Astrocyte of the cerebellum (primary cell): ENCODE data around the gene ANKIB1.
"Not testable (repeated sequence)": the region's sequence is repeated elsewhere in the genome, so short reads cannot be mapped to it uniquely, and the experiment has no call there.

Experiments
- DNase-seq: peaks from one replicate; pipeline ENCODE4 v3.0.0-alpha.2; 2011; ENCODE audit warnings: low read depth
- H3K4me3 ChIP-seq: 2 replicates; pipeline ENCODE4 v1.5.1; 2011; ENCODE audit warnings: mild to moderate bottlenecking, low read depth, low read length, moderate library complexity
- in situ Hi-C: cut with HindIII; loops from 2 replicates; pipeline ENCODE4 v1.10.0; 2017; ENCODE audit warnings: low sequenced_read_pairs
- TF ChIP-seq, protein P1 (sequence below): IDR thresholded peaks from 2 replicates; pipeline ENCODE4 v1.5.1; 2012; ENCODE audit warnings: low read length, low read depth, moderate library complexity, mild to moderate bottlenecking; ENCODE audit errors: missing control alignments

Gene ANKIB1

DNA sequence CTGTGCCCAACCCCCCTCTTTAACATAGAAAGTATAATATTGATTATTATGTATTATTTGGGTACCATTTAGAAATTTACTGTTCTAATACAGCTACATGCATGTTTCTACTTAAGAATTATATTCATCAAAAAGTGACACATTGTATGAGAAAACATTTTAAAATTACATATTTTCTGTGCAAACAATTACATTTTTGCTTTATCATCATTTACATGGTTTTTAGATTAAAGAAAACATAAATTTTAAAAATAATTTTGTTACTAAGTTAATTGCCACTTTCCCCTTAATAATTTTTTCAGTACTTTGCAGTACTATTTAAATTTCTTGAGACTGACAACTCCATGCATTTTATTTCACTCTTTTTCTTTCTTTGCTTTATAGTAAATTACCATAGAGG is 106.2 kb downstream of the ANKIB1 start:
- DNase-seq, result no peak
- TF ChIP-seq, protein P1, sequence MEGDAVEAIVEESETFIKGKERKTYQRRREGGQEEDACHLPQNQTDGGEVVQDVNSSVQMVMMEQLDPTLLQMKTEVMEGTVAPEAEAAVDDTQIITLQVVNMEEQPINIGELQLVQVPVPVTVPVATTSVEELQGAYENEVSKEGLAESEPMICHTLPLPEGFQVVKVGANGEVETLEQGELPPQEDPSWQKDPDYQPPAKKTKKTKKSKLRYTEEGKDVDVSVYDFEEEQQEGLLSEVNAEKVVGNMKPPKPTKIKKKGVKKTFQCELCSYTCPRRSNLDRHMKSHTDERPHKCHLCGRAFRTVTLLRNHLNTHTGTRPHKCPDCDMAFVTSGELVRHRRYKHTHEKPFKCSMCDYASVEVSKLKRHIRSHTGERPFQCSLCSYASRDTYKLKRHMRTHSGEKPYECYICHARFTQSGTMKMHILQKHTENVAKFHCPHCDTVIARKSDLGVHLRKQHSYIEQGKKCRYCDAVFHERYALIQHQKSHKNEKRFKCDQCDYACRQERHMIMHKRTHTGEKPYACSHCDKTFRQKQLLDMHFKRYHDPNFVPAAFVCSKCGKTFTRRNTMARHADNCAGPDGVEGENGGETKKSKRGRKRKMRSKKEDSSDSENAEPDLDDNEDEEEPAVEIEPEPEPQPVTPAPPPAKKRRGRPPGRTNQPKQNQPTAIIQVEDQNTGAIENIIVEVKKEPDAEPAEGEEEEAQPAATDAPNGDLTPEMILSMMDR, result no peak
- no peak overlapping the region for H3K4me3 ChIP-seq
- in situ Hi-C loops, result no loop called here

DNA sequence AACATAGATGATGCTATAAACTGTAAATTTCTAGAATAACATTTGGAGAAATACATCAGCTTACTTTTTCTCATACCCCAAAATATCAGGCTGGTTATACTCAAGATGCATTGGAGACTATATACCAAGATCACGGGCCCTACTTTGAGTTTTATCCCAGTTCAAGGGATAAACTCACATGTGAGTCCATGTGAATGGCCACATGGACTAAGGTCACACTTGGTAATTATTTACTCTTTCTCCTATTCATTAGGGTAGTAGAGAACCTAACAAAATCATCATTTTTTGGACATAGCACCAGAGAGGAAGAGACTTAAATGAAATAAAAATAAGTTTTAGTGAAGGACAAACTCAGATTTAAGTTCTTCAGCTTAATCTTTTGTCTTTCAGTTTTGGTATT is 108.4 kb downstream of the ANKIB1 start:
- DNase-seq, result no peak
- TF ChIP-seq, protein P1, result no peak
- no peak overlapping the region for H3K4me3 ChIP-seq
- in situ Hi-C loops, result no loop called here

DNA sequence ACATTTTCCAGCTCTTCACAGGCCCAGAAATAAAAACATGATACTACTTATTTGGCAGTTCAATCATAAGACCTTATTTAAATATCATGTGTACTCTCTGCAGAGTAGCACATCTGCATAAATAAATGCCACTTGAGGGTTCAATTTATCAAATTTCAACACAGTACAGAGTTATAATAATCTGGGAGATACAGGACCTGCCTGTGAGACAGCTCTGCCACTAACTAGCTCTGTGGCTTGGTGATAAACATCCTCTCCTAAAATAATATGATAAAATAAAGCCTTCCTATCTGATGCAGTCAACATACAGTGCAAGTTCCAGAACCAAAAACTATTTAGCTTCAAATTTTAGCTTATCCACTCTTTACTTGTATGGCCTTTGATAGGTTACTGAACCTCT is 110.6 kb downstream of the ANKIB1 start:
- in situ Hi-C loops, result no loop called here
- TF ChIP-seq, protein P1, result no peak
- H3K4me3 ChIP-seq, result no peak overlapping the region
- DNase-seq, result no peak

DNA sequence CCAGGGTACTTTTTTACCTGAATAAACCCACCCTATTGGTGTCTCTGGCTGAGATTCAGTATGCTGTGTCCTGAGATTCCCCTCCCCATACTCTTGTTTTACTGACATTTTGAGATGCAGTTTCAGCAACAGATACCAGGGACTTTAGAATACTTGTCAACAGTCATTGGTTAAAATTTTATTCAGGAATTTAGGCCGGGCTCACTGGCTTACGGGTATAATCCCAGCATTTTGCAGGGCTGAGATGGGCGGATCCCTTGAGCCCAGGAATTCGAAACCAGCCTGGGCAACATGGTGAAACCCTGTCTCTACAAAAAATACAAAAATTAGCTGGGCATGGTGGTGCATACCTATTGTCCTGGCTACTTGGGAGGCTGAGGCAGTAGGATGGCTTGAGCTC is 111.5 kb downstream of the ANKIB1 start:
- in situ Hi-C loops, result no loop called here
- no peak for DNase-seq
- H3K4me3 ChIP-seq, result no peak overlapping the region
- TF ChIP-seq, protein P1, result no peak

DNA sequence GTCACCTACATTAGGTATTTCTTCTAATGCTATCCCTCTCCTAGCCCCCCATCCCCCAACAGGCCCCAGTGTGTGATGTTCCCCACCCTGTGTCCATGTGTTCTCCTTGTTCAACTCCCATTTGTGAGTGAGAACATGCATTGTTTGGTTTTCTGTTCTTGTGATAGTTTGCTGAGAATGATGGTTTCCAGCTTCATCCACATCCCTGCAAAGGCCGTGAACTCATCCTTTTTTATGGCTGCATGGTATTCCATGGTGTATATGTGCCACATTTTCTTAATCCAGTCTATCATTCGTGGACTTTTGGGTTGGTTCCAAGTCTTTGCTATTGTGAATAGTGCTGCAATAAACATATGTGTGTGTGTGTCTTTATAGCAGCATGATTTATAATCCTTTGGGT is 113.4 kb downstream of the ANKIB1 start:
- in situ Hi-C loops, H3K4me3 ChIP-seq, DNase-seq: not testable (repeated sequence)

DNA sequence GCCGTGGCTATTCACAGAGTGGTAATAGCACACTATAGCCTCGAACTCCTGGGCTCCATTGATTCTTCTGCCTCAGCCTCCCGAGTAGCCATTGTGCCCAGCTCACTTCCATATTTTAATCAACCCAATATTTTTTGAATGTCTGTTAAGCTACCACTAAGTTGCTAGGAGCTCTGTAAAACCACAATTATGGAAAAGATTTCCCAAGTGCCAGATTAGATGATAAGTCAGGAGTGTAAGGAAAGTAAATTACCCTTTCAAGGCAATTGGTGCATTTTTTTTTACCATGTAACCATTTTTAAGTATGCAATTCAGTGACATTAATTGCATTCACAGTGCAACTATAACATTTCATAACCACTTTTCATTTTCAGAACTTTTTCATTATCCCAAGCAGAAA is 114.0 kb downstream of the ANKIB1 start:
- in situ Hi-C loops, result no loop called here
- DNase-seq, result no peak
- TF ChIP-seq, protein P1, result no peak
- H3K4me3 ChIP-seq, result no peak overlapping the region

DNA sequence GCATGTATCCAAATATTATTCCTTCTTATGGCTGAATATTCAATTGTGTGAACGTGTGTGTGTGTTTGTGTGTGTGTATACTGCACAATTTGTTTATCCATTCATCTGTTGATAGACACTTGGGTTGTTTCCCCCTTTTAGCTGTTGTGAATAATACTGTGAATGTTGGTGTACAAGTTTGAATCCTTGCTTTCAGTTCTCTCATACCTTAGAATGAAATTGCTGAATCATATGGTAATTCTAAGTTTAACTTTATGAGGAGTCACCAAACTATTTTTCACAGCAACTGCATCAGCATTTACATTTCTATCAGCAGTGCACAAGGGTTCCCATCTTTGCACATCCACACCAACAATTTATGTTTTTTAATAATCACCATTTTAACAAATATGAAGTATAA is 114.6 kb downstream of the ANKIB1 start:
- no peak for DNase-seq
- no peak overlapping the region for H3K4me3 ChIP-seq
- in situ Hi-C loops, result no loop called here
- TF ChIP-seq, protein P1, result no peak
